ENCODE measurements around the gene LYPD6. TPM values are rescaled to one million over a fixed set of nuclear protein-coding genes. Genes with fewer than 3 reads are reported as not detected.

Gene LYPD6
- total and polyA plus RNA-seq, 9 of the 15 experiments (the other 6 are each of a cell fraction or from before 2014, with no cell fraction given), result not detected

DNA sequence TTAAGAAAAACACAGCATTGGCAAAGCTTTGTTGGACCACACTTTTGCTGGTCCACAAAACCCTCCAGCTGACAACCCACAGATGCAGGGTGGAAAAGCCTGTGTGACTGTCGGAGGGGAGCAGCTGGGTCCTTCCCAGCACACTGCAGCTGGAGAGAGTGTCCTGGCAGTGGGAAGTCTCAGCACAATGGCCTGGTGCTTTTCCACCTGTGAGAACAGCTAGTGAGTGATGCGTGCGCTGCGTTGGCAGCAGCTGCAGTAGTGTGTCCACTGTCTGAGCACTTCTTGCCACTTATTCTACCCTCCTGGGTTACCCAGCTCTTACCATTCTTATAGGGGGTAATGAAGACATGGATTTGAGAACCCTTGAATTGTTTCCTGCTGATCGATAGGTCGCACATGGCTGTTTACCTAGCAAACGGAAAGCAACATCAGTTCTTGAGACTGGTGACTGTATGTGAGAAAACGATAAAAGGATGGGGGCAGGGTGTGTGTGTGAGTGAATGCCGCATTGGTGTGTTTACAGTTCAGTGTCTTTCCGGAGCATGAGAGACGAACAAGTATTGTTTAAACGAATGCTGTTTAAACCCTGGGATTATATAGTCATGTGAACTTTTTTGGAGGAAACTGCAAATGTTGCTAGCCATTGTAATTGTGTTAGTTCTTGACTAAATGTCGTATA lies 69.7 kb downstream of the LYPD6 start:
- Histone ChIP-seq H3K27ac (ENCODE audit: extremely low read depth, low read depth, low read length) (no peak overlapping the region), H4K20me1 (replicated peaks; ENCODE audit: control insufficient read depth, insufficient read depth, low read length) (no peaks in the 10 kb centered on the region), H3K4me1 (replicated peaks in 1 of 2; ENCODE audit: control insufficient read depth in 2 of 2, insufficient read depth in 2 of 2, low read length in 2 of 2) (no peaks in the 10 kb centered on the region), H3K4me2 (ENCODE audit: insufficient read depth, low read length) (no peak overlapping the region), H3K36me3 (ENCODE audit: control insufficient read depth, insufficient read depth, low read length) (no peaks in the 10 kb centered on the region), H3K9me3 (replicated peaks; ENCODE audit: control insufficient read depth, insufficient read depth, low read depth, low read length) (no peaks in the 10 kb centered on the region), H3K9ac (ENCODE audit: insufficient read depth in 1 of 2, low read depth in 2 of 2, low read length in 2 of 2) (no peak overlapping the region), H3K79me2 (ENCODE audit: control insufficient read depth, insufficient read depth, low read length) (no peaks in the 10 kb centered on the region), H3K4me3 (no peak overlapping the region), H3K9me1 (ENCODE audit: control insufficient read depth, insufficient read depth, low read length) (no peaks in the 10 kb centered on the region), H2AFZ (ENCODE audit: low read depth, low read length) (no peak overlapping the region; the same call in 1 of the 2 replicates), H3K27me3 (ENCODE audit: control insufficient read depth in 2 of 2, insufficient read depth in 2 of 2, low read length in 2 of 2) (no peaks in the 10 kb centered on the region)
- WGBS (ENCODE audit: insufficient coverage, low coverage, missing lambda C conversion rate), result 1% methylated on average over 13 of the region's 13 CpGs
- ATAC-seq (peak; percentile 36; the same call in 2 of the 3 replicates), DNase-seq (ENCODE audit: extremely low read depth in 1 of 4, low spot score in 3 of 4) (no peak), FAIRE-seq (no peak)
- in situ Hi-C loops (cut with MboI), result no loop called here
- TF ChIP-seq, protein P1, sequence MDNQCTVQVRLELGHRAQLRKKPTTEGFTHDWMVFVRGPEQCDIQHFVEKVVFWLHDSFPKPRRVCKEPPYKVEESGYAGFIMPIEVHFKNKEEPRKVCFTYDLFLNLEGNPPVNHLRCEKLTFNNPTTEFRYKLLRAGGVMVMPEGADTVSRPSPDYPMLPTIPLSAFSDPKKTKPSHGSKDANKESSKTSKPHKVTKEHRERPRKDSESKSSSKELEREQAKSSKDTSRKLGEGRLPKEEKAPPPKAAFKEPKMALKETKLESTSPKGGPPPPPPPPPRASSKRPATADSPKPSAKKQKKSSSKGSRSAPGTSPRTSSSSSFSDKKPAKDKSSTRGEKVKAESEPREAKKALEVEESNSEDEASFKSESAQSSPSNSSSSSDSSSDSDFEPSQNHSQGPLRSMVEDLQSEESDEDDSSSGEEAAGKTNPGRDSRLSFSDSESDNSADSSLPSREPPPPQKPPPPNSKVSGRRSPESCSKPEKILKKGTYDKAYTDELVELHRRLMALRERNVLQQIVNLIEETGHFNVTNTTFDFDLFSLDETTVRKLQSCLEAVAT (IDR thresholded peaks at IDR 0.05), result no peak
- TF ChIP-seq NBN (IDR thresholded peaks at IDR 0.05; ENCODE audit: low read depth) (no peak), RREB1 (CRISPR knock-in tag; IDR thresholded peaks at IDR 0.05) (no peak)
- intact Hi-C loops (cut with micrococcal nuclease), result no loop called here
- no TSS peak for BruUV-seq (replicated peaks)
- ChIA-PET CTCF (ENCODE audit: low intra/inter-chr PET ratio) (no interaction called here), POLR2A (no interaction called here)
